SJSA1 (cell line): ENCODE data around the gene TINCR. TPM values are rescaled to one million over a fixed set of nuclear protein-coding genes. Genes with fewer than 3 reads are reported as not detected.

Source experiments
- DNase-seq, 2 experiments: peaks; one replicate each; pipeline ENCODE4 v3.0.0-alpha.2; 2015 to 2020; ENCODE audit warnings: low spot score in 2 of 2, low read depth in 1 of 2
- H3K27ac ChIP-seq: fragments of 250-450 bp; sonication (Bioruptor Pico); 2 replicates; pipeline ENCODE4 v1.5.1; 2020; ENCODE audit warnings: mild to moderate bottlenecking, moderate library complexity
- H3K27me3 ChIP-seq: fragments of 250-450 bp; sonication (Bioruptor Pico); replicated peaks from 2 replicates; pipeline ENCODE4 v1.5.1; 2020; ENCODE audit warnings: mild to moderate bottlenecking, moderate library complexity
- H3K36me3 ChIP-seq: fragments of 250-450 bp; sonication (Bioruptor Pico); 2 replicates; pipeline ENCODE4 v1.5.1; 2020; ENCODE audit warnings: mild to moderate bottlenecking
- H3K4me1 ChIP-seq: fragments of 250-450 bp; sonication (Bioruptor Pico); replicated peaks from 2 replicates; pipeline ENCODE4 v1.6.1; 2021; ENCODE audit warnings: mild to moderate bottlenecking
- H3K4me3 ChIP-seq: fragments of 250-450 bp; sonication (Bioruptor Pico); 2 replicates; pipeline ENCODE4 v1.5.1; 2020; ENCODE audit warnings: mild to moderate bottlenecking
- H3K9me3 ChIP-seq: fragments of 250-450 bp; sonication (Bioruptor Pico); replicated peaks from 2 replicates; pipeline ENCODE4 v1.5.1; 2020; ENCODE audit warnings: mild to moderate bottlenecking
- total RNA-seq: library from RNA; depleted of rRNA; stranded (reverse); fragments of >200 nt; shearing (Covaris generic); gene quantifications from 2 replicates; pipeline ENCODE4 v1.2.3, GENCODE V29; 2014

TINCR gene
- total RNA-seq, 1 experiment from 2014 or later, result not detected

DNA sequence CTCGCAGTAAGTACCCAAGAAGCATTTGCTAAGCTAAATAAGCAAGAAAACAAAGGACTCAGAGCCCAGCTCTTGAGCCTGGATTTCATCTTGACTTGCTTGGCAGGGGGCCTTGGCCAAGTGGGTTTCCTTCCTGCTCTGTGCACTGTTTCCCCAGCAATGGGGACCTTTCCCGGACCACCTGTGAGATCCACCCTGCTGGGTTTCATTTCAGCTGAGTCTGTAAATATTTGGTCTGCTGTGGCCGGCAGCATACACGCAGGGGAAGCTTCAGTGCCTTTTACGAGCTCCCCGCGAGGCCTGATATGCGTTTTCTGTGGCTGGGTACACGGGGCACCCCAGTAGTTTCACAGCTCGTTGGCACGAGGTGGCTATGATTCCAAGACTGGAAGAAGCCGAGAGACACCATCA is 12.4 kb upstream of the TINCR start:
- Histone ChIP-seq H3K4me3 (no peak overlapping the region), H3K36me3 (peaks cover 13% of the 10 kb centered on the region; the same call in 1 of the 2 replicates), H3K4me1 (peaks cover 33% of the 10 kb centered on the region), H3K27me3 (no peaks in the 10 kb centered on the region), H3K9me3 (no peaks in the 10 kb centered on the region), H3K27ac (no peak overlapping the region)
- peak; percentile 79 to 82 for DNase-seq

GRCh38 chr19:5579697-5580096 is 11.9 kb upstream of the TINCR start:
- Histone ChIP-seq H3K9me3 (no peaks in the 10 kb centered on the region), H3K36me3 (peaks cover 12% of the 10 kb centered on the region; the same call in 1 of the 2 replicates), H3K27ac (no peak overlapping the region), H3K4me1 (peaks cover 33% of the 10 kb centered on the region), H3K4me3 (no peak overlapping the region), H3K27me3 (no peaks in the 10 kb centered on the region)
- DNase-seq, result no peak

GRCh38 chr19:5579286-5579685 is 11.5 kb upstream of the TINCR start:
- peaks cover 33% of the 10 kb centered on the region for H3K4me1 ChIP-seq
- no peak overlapping the region for H3K27ac ChIP-seq
- DNase-seq, result no peak
- no peaks in the 10 kb centered on the region for H3K9me3 ChIP-seq
- no peak overlapping the region for H3K4me3 ChIP-seq
- H3K36me3 ChIP-seq, result peaks cover 9% of the 10 kb centered on the region; the same call in 1 of the 2 replicates
- no peaks in the 10 kb centered on the region for H3K27me3 ChIP-seq

DNA sequence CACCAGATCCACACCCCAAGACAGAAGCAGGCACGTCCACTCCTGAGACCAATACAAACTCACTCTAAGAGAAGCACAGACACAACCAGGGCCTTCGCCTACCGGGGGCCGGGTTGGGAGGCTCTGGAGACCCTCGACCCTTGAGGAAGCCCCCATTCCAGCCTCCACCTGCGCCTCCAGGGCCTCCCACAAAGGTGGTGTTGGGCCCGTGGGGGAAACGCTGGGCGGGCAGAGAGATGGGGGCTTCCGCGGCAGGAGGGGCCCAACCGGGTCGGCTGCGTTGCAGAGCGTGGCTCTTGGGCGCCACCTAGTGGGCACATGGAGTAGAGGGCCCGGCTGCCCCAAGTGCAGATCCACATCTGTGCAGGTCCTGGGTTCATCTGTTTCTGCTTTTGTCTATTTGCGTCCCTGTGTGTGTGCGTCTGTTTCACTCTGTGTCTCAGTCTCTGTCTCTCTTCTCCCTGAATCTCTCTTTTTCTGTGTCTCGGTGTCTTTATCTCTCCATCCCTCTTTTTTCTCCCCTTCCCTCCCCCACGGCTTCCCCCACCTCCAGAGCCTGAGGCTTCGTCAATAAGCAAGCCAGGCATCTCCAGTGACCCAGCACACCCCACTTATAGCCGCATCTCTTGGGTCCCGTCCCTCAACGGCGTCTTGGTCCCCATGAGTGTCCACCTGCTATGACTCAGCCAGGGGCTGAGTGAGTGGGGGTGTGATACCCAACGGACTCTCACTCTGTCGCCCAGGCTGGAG is 10.5 kb upstream of the TINCR start:
- peak; percentile 47 to 67 for DNase-seq
- no peaks in the 10 kb centered on the region for H3K27me3 ChIP-seq
- H3K27ac ChIP-seq, result no peak overlapping the region
- H3K9me3 ChIP-seq, result no peaks in the 10 kb centered on the region
- H3K4me3 ChIP-seq, result no peak overlapping the region
- peaks cover 8% of the 10 kb centered on the region; the same call in 1 of the 2 replicates for H3K36me3 ChIP-seq
- peaks cover 33% of the 10 kb centered on the region for H3K4me1 ChIP-seq

DNA sequence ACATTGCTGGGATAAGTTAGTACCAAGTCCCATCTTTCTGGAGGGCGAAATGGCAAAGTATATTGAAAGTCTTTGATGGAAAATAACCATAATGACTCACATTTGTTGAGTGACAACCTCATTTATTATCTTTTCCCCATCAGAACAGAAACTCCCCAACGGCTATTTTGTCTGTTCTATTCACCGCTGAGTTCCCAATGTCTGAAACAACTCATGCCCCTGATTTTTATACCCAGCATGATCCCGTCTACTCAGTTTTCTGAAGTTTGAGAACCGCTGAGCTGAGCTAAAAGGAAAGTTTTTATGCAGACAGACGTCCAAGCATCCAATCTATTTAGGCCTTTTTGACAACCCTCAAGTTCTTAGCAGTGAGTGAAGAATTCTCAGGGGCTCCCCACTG is 7.8 kb upstream of the TINCR start:
- no peaks in the 10 kb centered on the region for H3K36me3 ChIP-seq
- no peaks in the 10 kb centered on the region for H3K9me3 ChIP-seq
- H3K27ac ChIP-seq, result no peak overlapping the region
- DNase-seq, result no peak
- peaks cover 15% of the 10 kb centered on the region for H3K4me1 ChIP-seq
- H3K4me3 ChIP-seq, result no peak overlapping the region
- H3K27me3 ChIP-seq, result no peaks in the 10 kb centered on the region

DNA sequence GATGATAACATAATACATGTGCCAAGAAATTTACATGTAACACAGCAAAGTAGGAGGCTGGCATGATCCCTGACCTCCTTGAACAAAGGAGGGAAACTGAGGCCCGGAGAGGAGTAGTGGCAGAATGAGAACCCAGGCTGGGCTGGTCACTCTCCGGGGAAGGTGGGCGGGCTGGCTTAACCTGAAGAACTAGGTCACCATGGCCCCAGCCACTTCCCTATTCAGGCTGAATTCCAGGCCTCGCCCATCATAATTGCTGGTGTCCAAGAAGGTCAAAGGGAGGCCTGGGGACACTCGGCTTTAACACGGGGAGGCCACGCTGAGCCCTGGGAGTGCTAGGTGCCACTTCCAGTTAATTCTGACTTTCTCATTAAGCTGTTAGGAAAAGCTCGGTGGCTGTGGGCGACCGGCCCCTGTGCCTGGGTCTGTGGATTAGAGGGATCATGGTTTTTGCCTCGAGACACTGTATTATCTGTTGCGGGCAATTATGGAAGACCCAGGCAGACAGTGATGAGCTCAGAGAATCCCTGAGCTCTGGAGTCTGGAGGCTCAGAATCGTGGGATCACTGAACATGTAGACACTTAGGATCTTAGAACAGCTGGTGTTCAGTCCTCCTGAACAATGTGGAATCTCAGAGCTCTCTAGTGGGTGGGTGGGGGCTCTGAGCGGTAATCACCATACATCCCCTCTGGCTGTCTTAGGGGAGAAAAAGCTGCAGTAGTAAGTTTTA is 5.0 kb upstream of the TINCR start:
- Histone ChIP-seq H3K9me3 (no peaks in the 10 kb centered on the region), H3K4me3 (no peak overlapping the region), H3K4me1 (no peaks in the 10 kb centered on the region), H3K27me3 (peaks cover 8% of the 10 kb centered on the region), H3K36me3 (no peaks in the 10 kb centered on the region), H3K27ac (no peak overlapping the region)
- no peak for DNase-seq

DNA sequence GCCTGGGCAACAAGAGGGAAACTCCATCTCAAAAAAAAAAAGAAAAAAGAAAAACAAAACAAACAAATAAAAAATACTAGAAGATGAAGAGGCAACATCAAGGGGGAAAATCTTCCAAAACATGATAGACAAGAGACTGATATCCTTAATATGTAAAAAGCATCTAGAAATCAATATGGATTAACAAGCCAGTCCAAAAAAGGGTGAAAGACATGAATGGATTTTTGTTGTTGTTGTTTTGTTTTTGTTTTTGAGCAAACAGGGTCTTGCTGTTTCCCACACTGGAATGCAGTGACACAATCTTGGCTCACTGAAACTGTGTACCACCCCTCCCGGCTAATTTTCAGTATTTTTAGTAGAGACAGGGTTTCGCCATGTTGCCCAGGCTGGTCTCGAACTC is 4.0 kb upstream of the TINCR start:
- Histone ChIP-seq H3K27ac (no peak overlapping the region), H3K27me3 (peaks cover 14% of the 10 kb centered on the region), H3K9me3 (no peaks in the 10 kb centered on the region), H3K4me3 (no peak overlapping the region), H3K4me1 (no peaks in the 10 kb centered on the region), H3K36me3 (no peaks in the 10 kb centered on the region)
- DNase-seq, result no peak

DNA sequence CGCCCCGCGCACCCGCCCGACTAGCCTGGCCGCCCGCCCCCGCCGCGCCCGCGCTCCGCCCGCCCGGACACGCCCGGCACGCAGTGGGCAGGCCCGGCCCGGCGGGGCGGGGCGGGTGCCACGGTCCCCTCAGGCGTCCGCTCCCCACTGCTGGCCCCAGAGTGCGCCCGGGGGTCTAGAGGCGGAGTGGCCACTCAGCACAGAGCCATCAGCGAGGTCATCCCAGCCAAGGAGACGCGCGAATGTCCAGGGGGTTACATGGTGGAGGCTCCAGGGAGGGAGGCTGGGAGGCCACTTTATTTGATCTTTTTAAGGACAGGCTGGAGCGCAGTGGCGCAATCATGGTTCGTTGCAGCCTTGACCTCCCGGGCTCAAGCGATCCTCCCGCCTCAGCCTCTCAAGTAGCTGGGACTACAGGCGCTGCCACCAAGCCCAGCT is 236 bp upstream of the TINCR start:
- no peaks in the 10 kb centered on the region for H3K9me3 ChIP-seq
- H3K4me1 ChIP-seq, result no peaks in the 10 kb centered on the region
- no peak overlapping the region for H3K27ac ChIP-seq
- H3K27me3 ChIP-seq, result peaks cover 32% of the 10 kb centered on the region
- H3K4me3 ChIP-seq, result no peak overlapping the region
- DNase-seq, result no peak
- H3K36me3 ChIP-seq, result no peaks in the 10 kb centered on the region

DNA sequence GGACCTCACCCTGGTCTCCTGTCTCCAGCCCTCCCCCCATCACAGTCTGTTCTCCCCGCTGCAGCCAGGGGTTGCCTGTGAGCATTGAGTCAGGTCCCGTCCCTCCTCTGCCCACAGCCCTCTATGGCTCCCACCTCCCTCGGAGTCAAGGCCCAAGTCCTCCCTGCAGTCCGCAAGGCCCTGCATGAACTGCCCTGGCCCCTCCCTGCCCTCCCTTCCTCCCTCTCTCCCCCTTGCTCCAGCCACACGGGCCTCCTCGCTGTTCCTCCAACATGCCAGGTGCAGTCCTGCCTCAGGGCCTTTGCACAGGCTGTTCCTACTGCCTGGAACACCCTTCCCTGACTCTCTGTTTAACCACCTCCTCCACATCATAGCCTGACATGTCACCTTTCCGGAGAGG is 2.8 kb downstream of the TINCR start:
- DNase-seq, result no peak
- Histone ChIP-seq H3K4me3 (no peak overlapping the region), H3K27ac (no peak overlapping the region), H3K4me1 (no peaks in the 10 kb centered on the region), H3K9me3 (0 out of 2 replicates have a peak, but pooled peaks cover 3% of the 10 kb centered on the region), H3K36me3 (no peaks in the 10 kb centered on the region), H3K27me3 (peaks cover 32% of the 10 kb centered on the region)

DNA sequence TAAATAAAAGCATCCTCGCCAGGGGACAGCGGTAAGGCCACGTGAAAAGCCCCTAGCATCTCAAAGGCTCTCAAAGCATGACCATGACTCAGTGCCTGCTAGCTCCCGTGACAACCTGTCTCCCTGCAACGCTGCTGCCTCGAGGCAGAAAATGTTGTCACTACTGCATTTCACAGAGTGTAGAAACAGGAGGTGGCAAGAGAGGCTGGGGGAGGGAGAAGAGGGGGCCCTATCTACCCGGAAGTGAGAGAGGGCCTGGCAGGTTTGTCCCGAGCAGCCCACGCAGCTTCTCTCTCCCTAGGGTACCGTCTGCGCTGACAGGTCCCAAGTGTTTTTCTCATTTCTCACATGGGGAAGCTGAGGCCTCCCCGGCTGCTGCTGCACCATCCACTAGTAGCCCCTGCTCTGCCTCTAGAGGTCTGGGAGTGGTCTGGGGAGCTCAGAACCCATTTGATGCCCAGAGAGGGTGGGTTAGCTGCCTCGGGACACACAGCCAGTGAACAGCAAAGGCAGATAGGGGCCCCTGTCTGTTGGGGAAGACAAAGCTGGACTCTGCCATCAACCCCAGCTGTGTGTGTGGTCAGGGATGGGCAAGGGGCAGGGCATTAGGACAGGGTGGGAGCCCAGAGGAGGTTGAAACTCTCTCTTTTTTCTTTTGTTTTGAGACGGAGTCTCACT is 3.7 kb downstream of the TINCR start:
- Histone ChIP-seq H3K27ac (no peak overlapping the region), H3K9me3 (0 out of 2 replicates have a peak, but pooled peaks cover 3% of the 10 kb centered on the region), H3K27me3 (peaks cover 30% of the 10 kb centered on the region), H3K4me3 (no peak overlapping the region), H3K36me3 (no peaks in the 10 kb centered on the region), H3K4me1 (no peaks in the 10 kb centered on the region)
- no peak for DNase-seq

DNA sequence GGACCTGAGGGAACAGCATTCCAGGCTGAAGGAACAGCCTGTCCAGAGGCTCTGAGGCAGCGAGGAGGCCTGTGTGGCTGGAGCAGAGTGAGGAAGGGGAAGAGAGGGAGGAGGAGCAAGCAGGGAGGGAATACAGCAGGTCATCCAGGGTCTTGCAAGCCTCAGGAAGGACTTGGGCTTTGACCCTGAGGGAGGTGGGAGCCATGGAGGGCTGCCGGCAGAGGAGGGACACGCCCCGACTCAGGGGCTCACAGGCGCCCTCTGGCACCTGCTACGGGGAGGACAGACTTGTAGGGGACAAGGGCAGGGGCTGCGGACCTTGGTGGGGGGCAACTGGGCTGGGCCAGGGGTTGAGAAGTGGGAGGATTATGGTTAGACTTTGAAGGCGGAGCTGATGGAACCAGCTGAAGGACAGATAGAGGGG is 4.7 kb downstream of the TINCR start:
- Histone ChIP-seq H3K27me3 (peaks cover 33% of the 10 kb centered on the region), H3K4me3 (no peak overlapping the region)

GRCh38 chr19:5562280-5562679 is 5.5 kb downstream of the TINCR start:
- Histone ChIP-seq H3K9me3 (0 out of 2 replicates have a peak, but pooled peaks cover 3% of the 10 kb centered on the region), H3K4me3 (no peak overlapping the region), H3K27me3 (peaks cover 38% of the 10 kb centered on the region), H3K27ac (no peak overlapping the region), H3K36me3 (no peaks in the 10 kb centered on the region), H3K4me1 (no peaks in the 10 kb centered on the region)
- no peak for DNase-seq

More for the DNA sequence above, 4.7 kb downstream of the TINCR start:
- no peak for DNase-seq
- Histone ChIP-seq H3K4me1 (no peaks in the 10 kb centered on the region), H3K36me3 (no peaks in the 10 kb centered on the region), H3K9me3 (0 out of 2 replicates have a peak, but pooled peaks cover 3% of the 10 kb centered on the region), H3K27ac (no peak overlapping the region)

- H3K4me3 ChIP-seq, result no peak overlapping the region
- no peaks in the 10 kb centered on the region for H3K4me1 ChIP-seq
- 0 out of 2 replicates have a peak, but pooled peaks cover 3% of the 10 kb centered on the region for H3K9me3 ChIP-seq
- no peak overlapping the region for H3K27ac ChIP-seq
- no peaks in the 10 kb centered on the region for H3K36me3 ChIP-seq
- H3K27me3 ChIP-seq, result peaks cover 31% of the 10 kb centered on the region
- DNase-seq, result no peak
These were observed 6.2 kb downstream of the TINCR start for GRCh38 chr19:5561559-5561958.
